GM12875 (cell line): ENCODE results near the gene CDH3.

Source experiments
- H3K4me3 ChIP-seq: one replicate; pipeline ENCODE4 v1.5.1; 2011; ENCODE audit warnings: low read depth, low read length, control low read depth
- TF ChIP-seq, protein P1 (sequence below): IDR thresholded peaks from 2 replicates; pipeline ENCODE4 v1.5.1; 2011; ENCODE audit warnings: low read depth, mild to moderate bottlenecking, control low read depth, inconsistent platforms, low read length, moderate library complexity, borderline replicate concordance; ENCODE audit not compliant: insufficient read depth

The CDH3 gene

DNA sequence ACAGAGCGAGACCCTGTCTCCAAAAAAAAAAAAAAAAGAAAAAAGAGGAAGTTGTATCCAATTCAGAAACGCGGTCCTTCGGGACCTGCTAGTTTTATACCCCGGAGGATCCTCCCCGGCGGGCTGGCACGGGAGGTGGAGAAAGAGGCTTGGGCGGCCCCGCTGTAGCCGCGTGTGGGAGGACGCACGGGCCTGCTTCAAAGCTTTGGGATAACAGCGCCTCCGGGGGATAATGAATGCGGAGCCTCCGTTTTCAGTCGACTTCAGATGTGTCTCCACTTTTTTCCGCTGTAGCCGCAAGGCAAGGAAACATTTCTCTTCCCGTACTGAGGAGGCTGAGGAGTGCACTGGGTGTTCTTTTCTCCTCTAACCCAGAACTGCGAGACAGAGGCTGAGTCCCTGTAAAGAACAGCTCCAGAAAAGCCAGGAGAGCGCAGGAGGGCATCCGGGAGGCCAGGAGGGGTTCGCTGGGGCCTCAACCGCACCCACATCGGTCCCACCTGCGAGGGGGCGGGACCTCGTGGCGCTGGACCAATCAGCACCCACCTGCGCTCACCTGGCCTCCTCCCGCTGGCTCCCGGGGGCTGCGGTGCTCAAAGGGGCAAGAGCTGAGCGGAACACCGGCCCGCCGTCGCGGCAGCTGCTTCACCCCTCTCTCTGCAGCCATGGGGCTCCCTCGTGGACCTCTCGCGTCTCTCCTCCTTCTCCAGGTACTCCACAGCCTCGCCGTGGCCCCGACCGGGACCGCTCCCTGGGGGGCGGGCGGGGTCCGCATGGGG, at the start of gene CDH3:
Gene CDH3, plus strand, starts transcription at position 596 of the 779 bp plus-strand sequence. Its CDS starts 70 bp downstream, at position 666.
- no peak within 1 kb of the TSS for H3K4me3 ChIP-seq
- TF ChIP-seq, protein P1, sequence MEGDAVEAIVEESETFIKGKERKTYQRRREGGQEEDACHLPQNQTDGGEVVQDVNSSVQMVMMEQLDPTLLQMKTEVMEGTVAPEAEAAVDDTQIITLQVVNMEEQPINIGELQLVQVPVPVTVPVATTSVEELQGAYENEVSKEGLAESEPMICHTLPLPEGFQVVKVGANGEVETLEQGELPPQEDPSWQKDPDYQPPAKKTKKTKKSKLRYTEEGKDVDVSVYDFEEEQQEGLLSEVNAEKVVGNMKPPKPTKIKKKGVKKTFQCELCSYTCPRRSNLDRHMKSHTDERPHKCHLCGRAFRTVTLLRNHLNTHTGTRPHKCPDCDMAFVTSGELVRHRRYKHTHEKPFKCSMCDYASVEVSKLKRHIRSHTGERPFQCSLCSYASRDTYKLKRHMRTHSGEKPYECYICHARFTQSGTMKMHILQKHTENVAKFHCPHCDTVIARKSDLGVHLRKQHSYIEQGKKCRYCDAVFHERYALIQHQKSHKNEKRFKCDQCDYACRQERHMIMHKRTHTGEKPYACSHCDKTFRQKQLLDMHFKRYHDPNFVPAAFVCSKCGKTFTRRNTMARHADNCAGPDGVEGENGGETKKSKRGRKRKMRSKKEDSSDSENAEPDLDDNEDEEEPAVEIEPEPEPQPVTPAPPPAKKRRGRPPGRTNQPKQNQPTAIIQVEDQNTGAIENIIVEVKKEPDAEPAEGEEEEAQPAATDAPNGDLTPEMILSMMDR, result no peak

DNA sequence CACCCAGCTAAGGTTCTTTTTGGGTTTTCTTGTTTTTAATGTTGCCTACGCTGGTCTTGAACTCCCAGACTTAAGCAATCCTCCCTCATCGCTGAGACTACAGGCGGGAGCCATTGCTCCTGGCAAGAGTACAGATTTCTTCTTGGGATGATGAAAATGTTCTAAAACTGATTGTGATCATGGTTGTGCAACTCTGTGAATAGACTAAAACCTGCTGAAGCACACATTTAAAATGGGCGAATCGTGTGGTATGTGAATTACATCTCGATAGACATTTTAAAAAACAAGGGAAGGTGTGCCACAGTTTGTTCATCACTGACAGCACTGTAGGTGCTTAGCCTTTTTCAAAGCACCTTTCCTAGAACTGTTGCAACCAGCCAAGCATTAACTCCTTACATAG, 48.8 kb upstream of the CDH3 start:
- no peak overlapping the region for H3K4me3 ChIP-seq
- TF ChIP-seq, protein P1, result no peak

DNA sequence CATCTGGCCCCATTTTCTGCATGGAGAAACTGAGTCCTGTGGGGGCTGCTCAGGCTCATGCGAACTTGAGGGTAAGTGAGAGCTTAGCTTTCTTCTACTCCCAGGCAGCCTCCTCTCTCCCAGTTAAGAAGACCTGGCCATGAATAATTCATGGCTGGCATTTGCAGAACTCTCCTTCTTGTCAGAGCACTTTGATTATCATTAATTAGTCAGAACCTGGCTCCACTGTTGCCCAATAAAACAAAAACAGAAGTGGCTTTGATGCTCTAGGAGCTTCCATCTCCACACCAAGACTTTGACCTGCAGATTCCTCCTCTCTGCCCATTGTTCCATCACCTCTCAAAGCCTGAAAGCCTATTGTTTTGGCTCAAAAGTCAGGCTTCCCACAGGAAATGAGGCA, 45.5 kb upstream of the CDH3 start:
- H3K4me3 ChIP-seq, result no peak overlapping the region
- TF ChIP-seq, protein P1, result no peak

DNA sequence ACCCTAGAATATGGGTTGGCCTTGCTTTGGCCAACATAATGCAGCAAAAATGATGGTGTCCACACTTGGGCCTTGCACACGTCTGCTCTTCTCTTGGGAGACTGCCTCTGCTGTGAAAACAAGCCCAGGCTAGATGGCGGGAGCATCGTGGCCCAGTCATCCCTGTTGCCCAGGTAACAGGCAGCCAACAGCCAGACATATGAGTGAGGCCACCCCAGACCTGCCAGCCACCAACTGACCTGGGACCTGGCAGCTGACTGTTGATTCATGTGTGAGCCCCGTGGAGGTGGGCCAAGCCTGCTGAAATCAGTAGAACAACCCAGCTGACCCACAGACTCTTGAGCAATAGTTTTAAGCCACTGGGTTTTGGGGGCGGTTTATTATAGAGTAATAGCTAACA, 39.4 kb upstream of the CDH3 start:
- TF ChIP-seq, protein P1, result no peak
- no peak overlapping the region for H3K4me3 ChIP-seq

DNA sequence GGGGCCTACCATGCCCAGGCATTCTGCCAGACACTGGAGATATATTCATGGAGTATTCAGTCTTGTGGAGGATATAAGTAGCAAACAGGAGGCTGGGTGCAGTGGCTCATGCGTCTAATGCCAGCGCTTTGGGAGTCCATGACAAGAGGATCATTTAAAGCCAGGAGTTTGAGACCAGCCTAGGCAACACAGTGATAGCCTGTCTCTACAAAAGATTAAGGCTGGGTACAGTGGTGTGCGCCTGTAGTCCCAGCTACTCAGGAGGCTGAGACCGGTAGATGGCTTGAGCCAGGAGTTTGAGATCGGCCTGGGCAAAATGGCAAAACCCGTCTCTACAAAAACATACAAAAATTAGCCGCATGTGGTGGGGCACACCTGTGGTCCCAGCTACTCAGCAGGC, 37.7 kb upstream of the CDH3 start:
- no peak overlapping the region for H3K4me3 ChIP-seq
- TF ChIP-seq, protein P1, result no peak

DNA sequence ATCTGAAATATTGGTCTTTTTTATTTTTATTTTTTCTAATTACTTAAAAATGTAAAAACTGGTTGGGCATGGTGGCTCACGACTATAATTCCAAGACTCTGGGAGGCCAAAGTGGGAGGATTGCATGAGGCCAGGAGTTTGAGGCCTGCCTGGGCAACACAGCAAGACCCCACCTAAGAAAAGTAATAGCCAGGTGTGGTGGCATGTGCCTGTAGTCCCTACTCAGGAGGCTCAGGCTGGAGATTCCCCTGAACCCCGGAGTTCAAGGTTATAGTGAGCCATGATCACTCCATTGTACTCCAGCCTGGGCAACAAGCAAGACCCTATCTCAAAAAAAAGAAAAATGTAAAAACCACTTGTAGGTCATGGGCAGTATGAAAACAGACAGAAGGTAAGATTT, 36.8 kb upstream of the CDH3 start:
- TF ChIP-seq, protein P1, result no peak
- H3K4me3 ChIP-seq, result no peak overlapping the region

DNA sequence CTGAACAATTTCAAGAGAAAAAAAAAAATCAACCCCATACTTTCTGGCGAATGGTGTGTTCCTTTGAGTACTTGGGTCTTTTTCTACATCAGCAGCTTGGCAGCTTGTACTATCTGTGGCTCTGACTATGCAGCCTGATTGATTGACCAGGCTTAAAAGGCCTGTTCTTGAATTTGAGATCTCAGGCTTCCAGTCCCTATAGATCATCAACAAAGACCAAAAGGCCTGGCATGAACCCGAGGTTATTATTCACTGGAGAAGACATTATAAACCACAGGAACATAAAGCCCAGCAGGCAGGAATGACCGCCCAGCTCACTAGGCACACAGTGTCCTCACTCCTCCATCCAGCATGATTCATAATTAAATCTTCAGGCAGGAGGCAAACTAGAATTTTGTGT, 32.1 kb upstream of the CDH3 start:
- no peak overlapping the region for H3K4me3 ChIP-seq
- TF ChIP-seq, protein P1, result no peak
